Uterus (tissue), 4 donors: Measurements from ENCODE around the gene DPH1. TPM values are rescaled to one million over a fixed set of nuclear protein-coding genes. Genes with fewer than 3 reads are reported as not detected.

Experiments
- DNase-seq, 2 donors: peaks; one replicate each; pipeline ENCODE4 v3.0.0-alpha.2; 2019 to 2020
- H3K27ac ChIP-seq, 2 donors: fragments of 200-600 bp; sonication (generic); 1 replicate in 1 of 2; 2 replicates in 1 of 2; pipeline ENCODE4 v1.5.1; 2016 to 2018
- H3K27me3 ChIP-seq, 2 donors: fragments of 200-600 bp; sonication (generic); one replicate each; pipeline ENCODE4 v1.5.1; 2018 to 2019; ENCODE audit warnings: control low read depth in 1 of 2
- H3K36me3 ChIP-seq, 2 donors: fragments of 200-600 bp; sonication (generic); one replicate each; pipeline ENCODE4 v1.5.1; 2019; ENCODE audit warnings: control low read depth in 1 of 2
- H3K4me1 ChIP-seq, 2 donors: fragments of 200-600 bp; sonication (generic); one replicate each; pipeline ENCODE4 v1.5.1; 2018 to 2019; ENCODE audit warnings: control low read depth in 1 of 2
- H3K4me3 ChIP-seq, 2 donors: fragments of 200-600 bp; sonication (generic); 1 replicate in 1 of 2; 2 replicates in 1 of 2; pipeline ENCODE4 v1.5.1; 2018 to 2019; ENCODE audit warnings: mild to moderate bottlenecking in 1 of 2
- H3K9me3 ChIP-seq, 2 donors: fragments of 200-600 bp; sonication (generic); one replicate each; pipeline ENCODE4 v1.5.1; 2019; ENCODE audit warnings: control low read depth in 1 of 2
- CTCF ChIP-seq, 4 experiments: fragments of 200-600 bp in 2 of 4; fragments of 450-650 bp in 2 of 4; sonication (generic) in 2 of 4; IDR thresholded peaks; one replicate each; pipeline ENCODE4 v1.5.1; 2016 to 2019; ENCODE audit warnings: antibody characterized with exemption in 4 of 4, mild to moderate bottlenecking in 2 of 4, moderate library complexity in 1 of 4
- POLR2A ChIP-seq, 2 donors: fragments of 450-650 bp; IDR thresholded peaks; one replicate each; pipeline ENCODE4 v1.6.1; 2016; ENCODE audit warnings: antibody characterized with exemption in 2 of 2, mild to moderate bottlenecking in 1 of 2, moderate library complexity in 1 of 2
- intact Hi-C: fragments of 100-400 bp; cut with DNase I; formaldehyde crosslinking; loops from one replicate; pipeline ENCODE4 v1.15.1; 2023; ENCODE audit warnings: low total_unique reads
- total RNA-seq, 4 donors: library from RNA; depleted of rRNA in 3 of 4; stranded (reverse); fragments of >200 nt in 3 of 4; gene quantifications; one replicate each; pipeline versions ENCODE4 v1.1.0 to v1.2.4, GENCODE V29; 2014 to 2023
- donor health status: DM: yes; HTN: yes; CAD: no.

Gene DPH1
- total RNA-seq, 4 donors from 2014 or later, result 26.8 to 121 (median 49.1) TPM

DNA sequence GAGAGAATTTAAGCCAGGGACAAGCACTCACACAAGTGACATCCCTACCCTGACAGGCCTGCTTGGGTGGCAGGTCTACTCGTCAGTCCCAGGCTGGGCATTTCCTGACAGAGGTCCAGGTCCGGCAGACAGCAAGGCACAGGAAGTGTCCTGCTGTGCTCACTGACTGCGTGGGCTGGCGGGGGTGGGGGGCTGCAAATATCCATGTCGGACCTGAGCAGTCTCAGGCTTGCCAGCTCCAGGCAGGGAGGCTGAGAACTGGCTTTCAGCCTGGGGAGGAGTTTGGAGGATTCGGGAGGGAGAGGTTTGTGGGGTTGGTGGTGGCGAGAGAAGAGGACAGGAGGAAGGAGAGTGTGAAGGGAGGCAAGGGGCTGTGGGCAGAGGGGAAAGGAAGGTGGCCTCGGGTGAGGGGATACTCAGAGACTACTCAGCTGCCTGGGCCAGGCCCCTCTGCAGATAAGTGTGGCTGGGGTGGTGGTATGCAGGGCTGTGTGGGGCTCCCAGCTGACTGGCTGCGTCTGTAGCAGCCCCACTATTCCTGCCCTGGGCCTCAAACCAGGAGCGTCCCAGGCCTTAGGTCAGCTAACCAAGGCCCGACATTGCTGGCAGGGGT is 32.7 kb downstream of the DPH1 start:
- no peak for TF ChIP-seq CTCF (IDR thresholded peaks at IDR 0.05)
- no peak for TF ChIP-seq POLR2A (IDR thresholded peaks at IDR 0.05)
- intact Hi-C loops, result no loop called here
- H3K4me3 ChIP-seq, result no peak overlapping the region
- no peaks in the 10 kb centered on the region for H3K9me3 ChIP-seq
- DNase-seq, result peak; percentile 68 to 69
- H3K27me3 ChIP-seq, result no peaks in the 10 kb centered on the region
- peak overlapping the region; percentile 94 to 99 for H3K27ac ChIP-seq
- peaks cover 15 to 81% of the 10 kb centered on the region in 2 donors for H3K4me1 ChIP-seq
- H3K36me3 ChIP-seq, result no peaks in the 10 kb centered on the region

DNA sequence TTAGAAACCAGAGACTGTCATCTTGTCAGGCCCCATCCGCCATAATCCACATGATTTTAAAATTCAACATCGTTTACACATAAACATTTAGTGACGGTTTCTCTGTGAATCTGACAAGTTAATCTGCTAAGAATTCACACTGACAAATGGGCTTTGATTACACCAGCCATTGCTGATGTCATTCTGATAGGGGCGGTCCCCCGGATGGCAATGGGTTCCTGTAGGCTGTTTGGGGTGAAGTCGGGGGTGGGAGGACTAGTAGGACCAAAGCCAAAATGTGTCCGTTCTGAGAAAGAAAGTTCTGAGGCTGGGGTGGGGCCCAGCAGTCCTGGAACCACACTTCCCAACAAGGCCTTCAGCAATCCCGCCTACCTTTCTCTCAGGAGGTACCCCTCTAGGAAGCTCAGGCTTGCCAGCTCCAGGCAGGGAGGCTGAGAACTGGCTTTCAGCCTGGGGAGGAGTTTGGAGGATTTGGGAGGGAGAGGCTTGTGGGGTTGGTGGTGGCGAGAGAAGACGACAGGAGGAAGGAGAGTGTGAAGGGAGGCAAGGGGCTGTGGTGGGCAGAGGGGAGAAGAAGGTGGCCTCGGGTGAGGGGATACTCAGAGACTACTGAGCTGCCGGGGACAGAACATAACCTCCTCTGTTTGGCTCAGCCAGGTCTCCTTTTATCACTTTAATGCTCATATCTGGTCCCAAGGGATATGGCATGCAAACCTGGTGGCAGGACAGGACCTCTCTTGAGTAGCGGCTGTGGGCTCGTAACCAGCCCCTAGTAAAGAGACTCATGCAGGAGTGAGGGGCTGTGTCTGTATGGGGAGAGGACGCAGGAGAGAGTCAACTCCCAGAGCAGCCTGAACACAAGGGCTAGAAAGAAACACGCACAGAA is 33.6 kb downstream of the DPH1 start:
- no peaks in the 10 kb centered on the region for H3K36me3 ChIP-seq
- H3K4me3 ChIP-seq, result no peak overlapping the region
- peak; percentile 71 to 75 for DNase-seq
- H3K27me3 ChIP-seq, result no peaks in the 10 kb centered on the region
- intact Hi-C loops, result no loop called here
- H3K27ac ChIP-seq, result peak overlapping the region; percentile 94 to 99
- no peak for TF ChIP-seq CTCF (IDR thresholded peaks at IDR 0.05)
- TF ChIP-seq POLR2A (IDR thresholded peaks at IDR 0.05), result peak in 1 of 2 donors; percentile 17
- peaks cover 18 to 80% of the 10 kb centered on the region in 2 donors for H3K4me1 ChIP-seq
- H3K9me3 ChIP-seq, result no peaks in the 10 kb centered on the region

DNA sequence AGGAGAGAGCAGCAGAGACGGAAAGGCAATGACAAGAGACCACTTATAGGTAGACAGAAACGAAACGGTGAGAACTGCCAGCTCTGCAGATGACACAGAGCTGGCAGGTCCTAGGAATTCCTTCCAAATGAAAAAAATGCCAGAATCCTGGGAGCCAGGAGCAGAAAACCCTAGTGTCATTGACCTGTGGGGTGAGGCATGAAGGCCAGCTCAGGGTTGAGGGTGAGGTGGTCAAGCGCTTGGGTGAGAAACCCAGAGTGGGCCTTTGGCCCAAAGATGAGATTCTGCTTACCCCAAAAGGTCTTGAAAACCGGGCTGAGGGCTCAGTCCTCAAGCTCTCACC is 34.2 kb downstream of the DPH1 start:
- intact Hi-C loops, result no loop called here
- Histone ChIP-seq H3K36me3 (no peaks in the 10 kb centered on the region), H3K27me3 (no peaks in the 10 kb centered on the region), H3K9me3 (no peaks in the 10 kb centered on the region), H3K4me3 (no peak overlapping the region), H3K4me1 (peaks cover 18 to 77% of the 10 kb centered on the region in 2 donors), H3K27ac (peak overlapping the region; percentile 94 to 99)
- TF ChIP-seq CTCF (IDR thresholded peaks at IDR 0.05), result no peak
- TF ChIP-seq POLR2A (IDR thresholded peaks at IDR 0.05), result no peak
- peak in 1 of 2 donors; percentile 21 for DNase-seq

DNA sequence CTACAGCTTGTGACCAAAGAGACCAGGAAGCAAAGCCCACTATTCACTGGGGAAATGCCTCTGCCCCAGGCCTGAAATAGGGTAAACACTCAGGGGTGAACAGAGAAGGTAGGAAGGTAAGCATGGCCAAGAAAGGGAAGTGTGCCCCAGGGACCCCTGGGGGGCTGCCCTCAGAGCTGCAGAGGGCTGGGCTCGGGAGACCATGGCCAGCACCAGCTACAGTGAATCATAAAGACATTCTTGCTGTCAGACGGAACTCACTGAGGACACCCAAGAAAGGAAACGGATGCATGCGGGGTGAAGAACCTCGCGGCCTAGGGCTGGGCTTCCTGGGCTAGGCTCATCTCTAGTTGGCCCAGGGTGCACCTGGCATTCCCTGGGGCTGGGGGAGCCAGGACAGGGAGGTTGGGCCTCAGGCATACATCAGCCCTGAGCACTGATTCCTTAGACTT is 34.6 kb downstream of the DPH1 start:
- Histone ChIP-seq H3K36me3 (no peaks in the 10 kb centered on the region), H3K9me3 (no peaks in the 10 kb centered on the region), H3K4me1 (peaks cover 18 to 73% of the 10 kb centered on the region in 2 donors), H3K27ac (peak overlapping the region; percentile 94 to 99), H3K4me3 (no peak overlapping the region), H3K27me3 (no peaks in the 10 kb centered on the region)
- DNase-seq, result peak in 1 of 2 donors; percentile 34
- intact Hi-C loops, result no loop called here
- TF ChIP-seq CTCF (IDR thresholded peaks at IDR 0.05) (no peak), POLR2A (IDR thresholded peaks at IDR 0.05) (no peak)
